Subcutaneous adipose tissue (tissue), 4 donors: Measurements from ENCODE around the gene CBX3. TPM values are rescaled to one million over a fixed set of nuclear protein-coding genes. Genes with fewer than 3 reads are reported as not detected.

Source experiments
- total RNA-seq, 4 donors: library from RNA; depleted of rRNA; stranded (reverse); fragments of >200 nt; gene quantifications; one replicate each; pipeline ENCODE4 v1.1.0, GENCODE V29; 2016
- TF ChIP-seq, protein P1 (sequence below): fragments of 450-650 bp; IDR thresholded peaks from one replicate; pipeline ENCODE4 v1.5.1; 2016; ENCODE audit warnings: low read depth, mild to moderate bottlenecking, control low read depth, antibody characterized with exemption, moderate library complexity

The CBX3 gene
- total RNA-seq, 4 donors from 2014 or later = 90.0 to 135 (median 117) TPM

DNA sequence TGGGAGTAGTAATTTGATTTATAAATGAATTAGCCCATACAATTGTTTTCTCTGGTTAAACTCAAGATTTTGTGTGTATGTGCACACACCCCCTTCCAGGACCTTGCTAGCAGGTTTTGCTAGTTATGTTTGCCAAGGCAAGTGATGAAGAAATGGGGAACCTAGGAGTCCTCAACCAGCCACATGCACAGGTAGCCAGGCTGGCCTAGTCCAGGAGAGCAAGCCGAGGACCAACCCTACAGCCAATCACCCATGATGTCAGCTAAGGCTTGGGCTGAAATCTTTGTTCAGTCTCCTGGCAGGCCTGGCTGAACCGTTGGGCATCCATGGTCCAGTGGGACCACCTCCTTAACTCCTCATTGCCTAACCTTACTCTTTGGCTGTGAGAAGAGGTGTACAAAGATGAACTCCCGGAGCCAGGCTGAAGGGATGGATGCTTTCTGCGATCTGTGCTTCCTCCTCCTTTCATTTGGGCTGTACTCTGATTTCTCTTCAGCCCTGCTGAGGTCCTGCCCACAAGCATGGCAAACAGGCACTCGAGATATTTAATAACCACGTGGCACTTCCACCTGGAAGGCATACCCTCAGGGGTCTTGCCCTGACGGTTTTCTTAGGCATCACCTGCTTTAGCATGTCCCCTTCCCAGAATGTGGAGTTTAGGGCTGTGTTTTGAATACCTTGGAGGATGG is 23.1 kb upstream of the CBX3 start:
- TF ChIP-seq, protein P1, sequence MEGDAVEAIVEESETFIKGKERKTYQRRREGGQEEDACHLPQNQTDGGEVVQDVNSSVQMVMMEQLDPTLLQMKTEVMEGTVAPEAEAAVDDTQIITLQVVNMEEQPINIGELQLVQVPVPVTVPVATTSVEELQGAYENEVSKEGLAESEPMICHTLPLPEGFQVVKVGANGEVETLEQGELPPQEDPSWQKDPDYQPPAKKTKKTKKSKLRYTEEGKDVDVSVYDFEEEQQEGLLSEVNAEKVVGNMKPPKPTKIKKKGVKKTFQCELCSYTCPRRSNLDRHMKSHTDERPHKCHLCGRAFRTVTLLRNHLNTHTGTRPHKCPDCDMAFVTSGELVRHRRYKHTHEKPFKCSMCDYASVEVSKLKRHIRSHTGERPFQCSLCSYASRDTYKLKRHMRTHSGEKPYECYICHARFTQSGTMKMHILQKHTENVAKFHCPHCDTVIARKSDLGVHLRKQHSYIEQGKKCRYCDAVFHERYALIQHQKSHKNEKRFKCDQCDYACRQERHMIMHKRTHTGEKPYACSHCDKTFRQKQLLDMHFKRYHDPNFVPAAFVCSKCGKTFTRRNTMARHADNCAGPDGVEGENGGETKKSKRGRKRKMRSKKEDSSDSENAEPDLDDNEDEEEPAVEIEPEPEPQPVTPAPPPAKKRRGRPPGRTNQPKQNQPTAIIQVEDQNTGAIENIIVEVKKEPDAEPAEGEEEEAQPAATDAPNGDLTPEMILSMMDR = no peak

DNA sequence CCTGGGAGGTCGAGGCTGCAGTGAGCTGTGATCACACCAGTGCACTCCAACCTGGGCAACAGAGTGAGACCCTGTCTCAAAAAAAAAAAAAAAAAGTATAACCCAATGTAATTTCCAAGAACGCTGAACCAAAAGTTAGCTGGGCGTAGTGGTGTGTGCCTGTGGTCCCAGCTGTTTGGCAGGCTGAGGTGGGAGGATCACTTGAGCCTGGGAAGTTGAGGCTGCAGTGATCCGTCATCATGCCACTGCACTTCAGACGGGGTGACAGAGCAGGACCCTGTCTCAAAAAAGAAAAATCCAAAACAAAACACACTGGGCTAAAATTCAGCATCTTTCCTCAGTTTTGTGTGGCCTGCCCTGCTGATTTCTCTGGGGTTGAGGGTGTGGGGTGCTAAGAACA is 22.1 kb upstream of the CBX3 start:
- TF ChIP-seq, protein P1 = no peak

GRCh38 chr7:26179826-26180497 is 21.6 kb upstream of the CBX3 start:
- TF ChIP-seq, protein P1 = no peak

DNA sequence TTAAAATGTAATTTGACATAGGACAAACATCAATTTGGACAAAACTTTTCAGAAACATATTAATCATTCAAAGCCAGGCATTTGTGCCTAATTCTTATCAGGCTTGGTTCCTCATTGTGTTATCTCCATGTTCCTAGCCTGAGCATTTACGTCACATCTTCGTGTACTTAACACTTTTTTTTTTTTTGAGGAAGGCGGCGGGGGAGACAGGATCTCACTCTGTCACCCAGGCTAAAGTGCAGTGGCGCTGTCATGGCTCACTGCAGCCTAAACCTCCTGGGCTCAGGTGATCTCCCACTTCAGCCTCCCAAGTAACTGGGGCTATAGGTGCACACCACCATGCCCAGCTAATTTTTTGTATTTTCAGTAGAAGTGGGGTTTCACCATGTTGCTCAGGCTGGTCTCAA is 20.8 kb upstream of the CBX3 start:
- TF ChIP-seq, protein P1 = no peak

DNA sequence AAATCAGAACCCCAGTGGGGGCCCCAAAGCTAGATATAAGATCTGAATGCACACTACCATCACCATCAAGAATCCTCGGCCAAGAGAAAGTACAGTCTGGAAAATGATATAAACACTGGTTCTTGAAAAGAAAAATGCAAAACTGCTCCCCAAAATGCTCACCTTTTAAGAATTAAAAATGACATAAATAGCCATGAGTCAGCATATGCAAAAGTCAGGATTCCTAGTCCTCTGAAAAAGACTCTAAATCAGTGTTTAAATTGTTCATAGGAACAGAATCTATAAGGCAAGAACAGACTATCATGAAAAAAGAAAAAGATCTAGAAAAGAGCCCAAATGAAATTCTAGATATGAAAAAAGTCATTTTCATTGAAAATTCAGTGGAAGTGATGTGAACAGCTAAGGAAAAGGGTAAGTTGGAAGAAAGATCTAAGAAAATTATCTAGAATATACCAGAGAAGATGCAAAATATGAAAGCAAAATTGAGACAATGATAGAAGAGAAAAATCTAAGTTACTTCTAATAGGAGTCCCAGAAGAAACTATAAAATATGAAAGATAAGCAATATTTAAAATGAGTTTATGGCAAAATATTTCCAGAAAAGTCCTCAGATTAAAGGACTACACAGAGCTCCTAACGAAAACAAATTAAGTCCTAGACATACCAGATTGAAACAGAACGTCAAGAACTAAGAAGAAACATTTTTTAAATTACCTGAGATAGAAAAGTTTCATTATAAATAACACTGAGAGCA is 19.9 kb upstream of the CBX3 start:
- TF ChIP-seq, protein P1 = no peak

GRCh38 chr7:26182283-26182682 is 19.3 kb upstream of the CBX3 start:
- TF ChIP-seq, protein P1 = no peak

DNA sequence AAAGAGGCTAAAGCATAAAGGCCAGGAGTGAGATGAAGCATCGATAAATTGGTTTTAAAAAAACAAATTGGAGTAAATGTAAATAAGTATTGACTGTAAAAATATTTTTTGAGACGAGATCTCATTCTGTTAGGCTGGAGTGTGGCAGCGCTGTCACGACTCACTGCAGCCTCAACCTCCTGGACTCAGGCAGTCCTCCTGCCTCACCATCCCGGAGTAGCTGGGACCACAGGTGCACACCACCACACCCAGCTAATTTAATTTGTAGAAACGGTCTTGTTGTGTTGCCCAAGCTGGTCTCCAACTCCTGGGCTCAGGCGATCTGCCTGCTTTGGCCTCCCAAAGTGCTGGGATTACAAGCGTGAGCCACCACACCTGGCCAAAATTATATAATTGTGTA is 18.8 kb upstream of the CBX3 start:
- TF ChIP-seq, protein P1 = no peak
